ENCODE results near the gene RC3H2.
"Not testable (repeated sequence)": the region's sequence is repeated elsewhere in the genome, so short reads cannot be mapped to it uniquely, and the experiment has no call there.

The RC3H2 gene

GRCh38 chr9:122912964-122913673 is 8.0 kb upstream of the RC3H2 start, which contains the start of gene ZBTB6:
Gene ZBTB6 (minus strand): TSS chr9:122913323. CDS start chr9:122912072, 1,251 bp downstream.
- peak; percentile 77 to 88 for DNase-seq

GRCh38 chr9:122912671-122912963 is 7.5 kb upstream of the RC3H2 start:
- no peak for DNase-seq

GRCh38 chr9:122906122-122906521 is 963 bp upstream of the RC3H2 start:
- DNase-seq: not testable (repeated sequence)

- DNase-seq: peak in 1 of 2 experiments; percentile 31
Measured at GRCh38 chr9:122904466-122904822, 715 bp downstream of the RC3H2 start.

- no peak for DNase-seq
Measured at GRCh38 chr9:122900791-122901190, 4.4 kb downstream of the RC3H2 start.

- no peak for DNase-seq
Measured at GRCh38 chr9:122897969-122898368, 7.2 kb downstream of the RC3H2 start.

GRCh38 chr9:122888480-122888879 is 16.7 kb downstream of the RC3H2 start:
- no peak for DNase-seq

GRCh38 chr9:122883125-122883524 is 22.0 kb downstream of the RC3H2 start:
- no peak for DNase-seq

- no peak for DNase-seq
Measured at GRCh38 chr9:122879443-122879842, 25.7 kb downstream of the RC3H2 start.

GRCh38 chr9:122875523-122875922 is 29.6 kb downstream of the RC3H2 start:
- no peak for DNase-seq

- not testable (repeated sequence) for DNase-seq
Measured at GRCh38 chr9:122867276-122867675, 37.9 kb downstream of the RC3H2 start.

- no peak for DNase-seq
Measured at GRCh38 chr9:122866079-122866478, 39.1 kb downstream of the RC3H2 start.

- DNase-seq: no peak
Measured at GRCh38 chr9:122865300-122865699, 39.9 kb downstream of the RC3H2 start.

GRCh38 chr9:122863407-122863806 is 41.8 kb downstream of the RC3H2 start:
- no peak for DNase-seq

- no peak for DNase-seq
Measured at GRCh38 chr9:122860319-122861142, 44.6 kb downstream of the RC3H2 start.

- no peak for DNase-seq
Measured at GRCh38 chr9:122857815-122858214, 47.3 kb downstream of the RC3H2 start.

- not testable (repeated sequence) for DNase-seq
Measured at GRCh38 chr9:122852085-122852786, 52.9 kb downstream of the RC3H2 start.

GRCh38 chr9:122848256-122848943 is 56.8 kb downstream of the RC3H2 start:
- DNase-seq: no peak

GRCh38 chr9:122846371-122846940 is 58.7 kb downstream of the RC3H2 start:
- DNase-seq: no peak

GRCh38 chr9:122845116-122845515 is 60.0 kb downstream of the RC3H2 start:
- no peak for DNase-seq

- DNase-seq: no peak
Measured at GRCh38 chr9:122844137-122844536, 61.0 kb downstream of the RC3H2 start.

GRCh38 chr9:122841501-122841900 is 63.7 kb downstream of the RC3H2 start:
- no peak for DNase-seq

GRCh38 chr9:122838441-122838840 is 66.7 kb downstream of the RC3H2 start:
- peak; percentile 1 to 22 for DNase-seq
